ENCODE results near the gene KRTAP10-12. TPM values are rescaled to one million over a fixed set of nuclear protein-coding genes. Genes with fewer than 3 reads are reported as not detected.

Gene KRTAP10-12
- total RNA-seq, 2 experiments from 2014 or later, result not detected

DNA sequence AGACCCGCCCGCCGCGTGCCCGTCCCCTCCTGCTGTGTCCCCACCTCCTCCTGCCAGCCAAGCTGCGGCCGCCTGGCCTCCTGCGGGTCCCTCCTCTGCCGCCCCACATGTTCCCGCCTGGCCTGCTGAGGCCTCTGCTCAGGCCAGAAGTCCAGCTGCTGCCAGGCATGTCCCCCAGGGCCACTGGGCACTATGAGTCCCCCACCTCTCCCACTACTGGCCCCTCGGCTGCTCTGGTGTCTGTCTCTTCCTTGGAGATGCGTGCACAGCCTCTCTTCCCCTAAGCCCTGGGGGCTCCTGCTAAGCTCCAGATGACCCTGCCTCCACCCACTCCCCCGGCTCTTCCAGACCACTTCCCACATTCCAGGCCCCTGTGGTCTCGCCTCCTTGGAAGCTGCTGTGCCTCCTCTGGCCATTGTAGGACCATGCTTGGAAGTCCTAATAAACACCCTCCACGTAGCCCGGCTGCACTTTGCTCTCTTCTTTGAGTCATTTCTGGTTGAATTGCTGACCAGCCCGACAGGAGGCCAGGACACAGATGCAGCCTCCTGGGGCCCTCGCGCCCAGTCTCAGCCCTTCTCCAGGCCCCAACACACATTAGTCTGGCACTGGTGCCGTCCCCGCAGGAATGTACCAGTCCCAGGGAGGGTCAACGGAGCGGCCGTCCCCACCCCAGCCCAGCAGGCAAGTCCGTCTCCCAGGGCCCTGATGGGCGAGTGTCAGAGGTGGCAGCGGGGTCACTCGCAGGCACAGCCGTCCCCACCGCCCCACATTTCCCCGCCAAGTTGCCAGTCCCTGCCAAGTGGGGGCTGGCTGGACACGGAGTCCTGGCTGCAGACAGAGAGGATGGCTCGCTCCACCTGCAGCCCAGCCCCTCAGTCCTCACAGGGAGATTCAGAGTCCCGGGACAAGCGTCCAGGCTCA, 1.1 kb downstream of the KRTAP10-12 start:
- Histone ChIP-seq H3K36me3 (ENCODE audit: insufficient read depth, low read length) (no peaks in the 10 kb centered on the region), H3K4me1 (ENCODE audit: insufficient read depth, low read length) (peaks cover 5% of the 10 kb centered on the region), H3K9me3 (ENCODE audit: control insufficient read depth in 1 of 2, insufficient read depth in 1 of 2, low read length in 2 of 2) (peaks cover 2 to 16% of the 10 kb centered on the region in 2 experiments), H3K4me3 (ENCODE audit: low read length) (no peak overlapping the region), H3K27ac (ENCODE audit: low read depth in 1 of 2, low read length in 2 of 2) (no peak overlapping the region), H3K27me3 (ENCODE audit: control insufficient read depth in 1 of 2, insufficient read depth in 2 of 2, low read length in 2 of 2) (peaks cover 47 to 58% of the 10 kb centered on the region in 2 experiments)
- intact Hi-C loops (cut with DNase I, micrococcal nuclease), result no loop called here
- POLR2A ChIA-PET, result no interaction called here
- DNase-seq, result no peak
- Mint-ChIP-seq H3K4me1 (ENCODE audit: low read depth) (peaks cover 6% of the 10 kb centered on the region), H3K27me3 (peaks cover 67% of the 10 kb centered on the region), H3K36me3 (ENCODE audit: low read depth) (no peaks in the 10 kb centered on the region), H3K27ac (no peak overlapping the region), H3K4me3 (no peak overlapping the region), H3K9me3 (no peaks in the 10 kb centered on the region)
- ATAC-seq (ENCODE audit: poor library complexity), result no peak
- TF ChIP-seq, protein P1, sequence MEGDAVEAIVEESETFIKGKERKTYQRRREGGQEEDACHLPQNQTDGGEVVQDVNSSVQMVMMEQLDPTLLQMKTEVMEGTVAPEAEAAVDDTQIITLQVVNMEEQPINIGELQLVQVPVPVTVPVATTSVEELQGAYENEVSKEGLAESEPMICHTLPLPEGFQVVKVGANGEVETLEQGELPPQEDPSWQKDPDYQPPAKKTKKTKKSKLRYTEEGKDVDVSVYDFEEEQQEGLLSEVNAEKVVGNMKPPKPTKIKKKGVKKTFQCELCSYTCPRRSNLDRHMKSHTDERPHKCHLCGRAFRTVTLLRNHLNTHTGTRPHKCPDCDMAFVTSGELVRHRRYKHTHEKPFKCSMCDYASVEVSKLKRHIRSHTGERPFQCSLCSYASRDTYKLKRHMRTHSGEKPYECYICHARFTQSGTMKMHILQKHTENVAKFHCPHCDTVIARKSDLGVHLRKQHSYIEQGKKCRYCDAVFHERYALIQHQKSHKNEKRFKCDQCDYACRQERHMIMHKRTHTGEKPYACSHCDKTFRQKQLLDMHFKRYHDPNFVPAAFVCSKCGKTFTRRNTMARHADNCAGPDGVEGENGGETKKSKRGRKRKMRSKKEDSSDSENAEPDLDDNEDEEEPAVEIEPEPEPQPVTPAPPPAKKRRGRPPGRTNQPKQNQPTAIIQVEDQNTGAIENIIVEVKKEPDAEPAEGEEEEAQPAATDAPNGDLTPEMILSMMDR (IDR thresholded peaks at IDR 0.05), result no peak
- CTCF ChIA-PET, result no interaction called here

DNA sequence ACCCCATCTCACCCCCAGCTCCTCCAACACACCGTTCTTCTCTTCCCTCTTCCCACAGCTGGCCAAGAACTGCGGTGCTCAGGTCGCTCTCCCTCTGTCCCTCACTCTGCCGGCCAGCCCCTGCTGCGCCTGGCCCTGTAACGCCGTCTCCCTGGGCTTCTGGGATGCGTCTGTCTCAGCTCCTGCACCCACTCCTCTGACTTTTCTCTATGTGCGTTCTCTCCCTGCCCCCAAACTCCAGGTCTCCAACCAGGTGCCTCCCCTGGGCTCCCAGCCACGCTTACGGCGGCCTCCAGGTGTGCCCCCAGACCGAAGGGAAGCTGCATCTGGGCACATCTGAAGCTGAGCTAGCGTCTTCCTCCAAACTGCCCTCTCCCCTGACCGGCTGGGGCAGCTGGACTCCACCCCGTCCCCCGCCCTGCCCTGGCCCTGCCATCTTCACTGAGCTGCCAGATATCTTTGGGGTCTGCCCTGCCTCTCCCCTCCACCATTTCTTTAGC, 2.6 kb downstream of the KRTAP10-12 start:
- intact Hi-C loops (cut with DNase I, micrococcal nuclease), result no loop called here
- peaks cover 0 to 28% of the 10 kb centered on the region in 2 experiments for H3K9me3 ChIP-seq (ENCODE audit: control insufficient read depth in 1 of 2, insufficient read depth in 1 of 2, low read length in 2 of 2)
- no peak for DNase-seq
- no peaks in the 10 kb centered on the region for H3K36me3 Mint-ChIP-seq (ENCODE audit: low read depth)
- H3K9me3 Mint-ChIP-seq, result no peaks in the 10 kb centered on the region
- H3K36me3 ChIP-seq (ENCODE audit: insufficient read depth, low read length), result no peaks in the 10 kb centered on the region
- H3K27ac ChIP-seq (ENCODE audit: low read depth in 1 of 2, low read length in 2 of 2), result no peak overlapping the region
- ChIA-PET POLR2A (no interaction called here), CTCF (interaction anchor here (0.6 kb wide), 1 partner anchor 1865 kb away, joined by 3 read pairs; no protein-coding TSS in a partner anchor)
- no peak overlapping the region for H3K4me3 ChIP-seq (ENCODE audit: low read length)
- peaks cover 62 to 72% of the 10 kb centered on the region in 2 experiments for H3K27me3 ChIP-seq (ENCODE audit: control insufficient read depth in 1 of 2, insufficient read depth in 2 of 2, low read length in 2 of 2)
- H3K4me1 Mint-ChIP-seq (ENCODE audit: low read depth), result peaks cover 6% of the 10 kb centered on the region
- H3K27me3 Mint-ChIP-seq, result peaks cover 77% of the 10 kb centered on the region
- no peak for ATAC-seq (ENCODE audit: poor library complexity)
- TF ChIP-seq, protein P1 (IDR thresholded peaks at IDR 0.05), result no peak
- no peak overlapping the region for H3K27ac Mint-ChIP-seq
- peaks cover 5% of the 10 kb centered on the region for H3K4me1 ChIP-seq (ENCODE audit: insufficient read depth, low read length)
- H3K4me3 Mint-ChIP-seq, result no peak overlapping the region

DNA sequence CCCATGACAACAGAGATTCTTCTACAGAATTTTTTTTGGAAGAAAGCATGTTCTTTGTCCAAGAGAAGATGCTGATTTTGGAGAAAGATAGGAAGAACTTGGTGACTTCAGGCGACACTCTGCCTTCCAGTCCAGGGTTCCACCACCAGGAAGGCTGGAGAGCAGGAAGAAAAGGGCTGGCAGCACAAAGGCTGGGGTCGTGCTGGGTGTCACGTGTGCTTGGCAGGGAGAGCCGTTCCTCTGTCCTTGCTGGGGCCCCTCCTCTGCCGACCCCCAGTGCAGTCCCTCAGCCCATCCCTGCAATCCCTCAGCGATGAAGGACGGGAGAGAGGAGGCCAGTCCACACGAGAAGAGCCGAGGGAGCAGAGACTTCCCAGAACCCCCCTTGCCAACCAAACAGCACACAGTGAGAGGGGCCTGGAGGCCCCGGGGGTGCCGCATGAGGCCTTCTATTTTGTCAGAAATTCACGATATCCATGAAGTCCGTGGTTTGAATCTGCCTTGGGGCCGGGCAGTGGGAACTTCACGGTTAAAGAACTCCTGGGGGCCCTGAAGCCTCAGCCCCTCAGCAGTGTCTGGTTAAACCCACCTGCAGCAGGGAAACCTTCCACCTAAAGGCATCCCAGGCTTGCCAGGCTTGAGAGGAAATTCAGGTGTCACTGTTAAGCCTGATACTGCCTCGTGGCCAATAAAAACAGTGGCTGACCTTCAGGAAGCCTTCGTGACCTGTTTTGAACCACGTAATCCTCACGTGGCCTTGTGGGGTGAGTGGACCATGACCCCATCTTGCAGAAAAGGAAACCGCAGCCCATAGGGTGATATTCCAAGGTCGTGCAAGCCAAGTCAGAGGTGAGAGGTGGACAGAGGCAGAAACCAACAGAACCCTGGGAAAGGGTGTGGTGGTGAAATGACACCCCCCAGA, 3.4 kb downstream of the KRTAP10-12 start:
- Histone ChIP-seq H3K27me3 (ENCODE audit: control insufficient read depth in 1 of 2, insufficient read depth in 2 of 2, low read length in 2 of 2) (peaks cover 65 to 75% of the 10 kb centered on the region in 2 experiments), H3K4me3 (ENCODE audit: low read length) (no peak overlapping the region), H3K9me3 (ENCODE audit: control insufficient read depth in 1 of 2, insufficient read depth in 1 of 2, low read length in 2 of 2) (peaks cover 0 to 32% of the 10 kb centered on the region in 2 experiments), H3K27ac (ENCODE audit: low read depth in 1 of 2, low read length in 2 of 2) (no peak overlapping the region), H3K36me3 (ENCODE audit: insufficient read depth, low read length) (no peaks in the 10 kb centered on the region), H3K4me1 (ENCODE audit: insufficient read depth, low read length) (no peaks in the 10 kb centered on the region)
- ATAC-seq (ENCODE audit: poor library complexity), result no peak
- peaks cover 6% of the 10 kb centered on the region for H3K4me1 Mint-ChIP-seq (ENCODE audit: low read depth)
- no peaks in the 10 kb centered on the region for H3K9me3 Mint-ChIP-seq
- ChIA-PET POLR2A (no interaction called here), CTCF (no interaction called here)
- TF ChIP-seq, protein P1 (IDR thresholded peaks at IDR 0.05), result no peak
- intact Hi-C loops (cut with DNase I, micrococcal nuclease), result no loop called here
- no peaks in the 10 kb centered on the region for H3K36me3 Mint-ChIP-seq (ENCODE audit: low read depth)
- H3K4me3 Mint-ChIP-seq, result no peak overlapping the region
- H3K27me3 Mint-ChIP-seq, result peaks cover 85% of the 10 kb centered on the region
- no peak for DNase-seq
- H3K27ac Mint-ChIP-seq, result no peak overlapping the region

Measured in CD4-positive, alpha-beta T cell (primary cell).